Measurements from ENCODE around the gene STMP1. TPM values are rescaled to one million over a fixed set of nuclear protein-coding genes. Genes with fewer than 3 reads are reported as not detected.
A peak's percentile ranks its signal among the peaks of the same experiment; 100 is the strongest.

The STMP1 gene
- total and polyA plus RNA-seq, 2 experiments from 2014 or later = 17.7 to 91.1 TPM

DNA sequence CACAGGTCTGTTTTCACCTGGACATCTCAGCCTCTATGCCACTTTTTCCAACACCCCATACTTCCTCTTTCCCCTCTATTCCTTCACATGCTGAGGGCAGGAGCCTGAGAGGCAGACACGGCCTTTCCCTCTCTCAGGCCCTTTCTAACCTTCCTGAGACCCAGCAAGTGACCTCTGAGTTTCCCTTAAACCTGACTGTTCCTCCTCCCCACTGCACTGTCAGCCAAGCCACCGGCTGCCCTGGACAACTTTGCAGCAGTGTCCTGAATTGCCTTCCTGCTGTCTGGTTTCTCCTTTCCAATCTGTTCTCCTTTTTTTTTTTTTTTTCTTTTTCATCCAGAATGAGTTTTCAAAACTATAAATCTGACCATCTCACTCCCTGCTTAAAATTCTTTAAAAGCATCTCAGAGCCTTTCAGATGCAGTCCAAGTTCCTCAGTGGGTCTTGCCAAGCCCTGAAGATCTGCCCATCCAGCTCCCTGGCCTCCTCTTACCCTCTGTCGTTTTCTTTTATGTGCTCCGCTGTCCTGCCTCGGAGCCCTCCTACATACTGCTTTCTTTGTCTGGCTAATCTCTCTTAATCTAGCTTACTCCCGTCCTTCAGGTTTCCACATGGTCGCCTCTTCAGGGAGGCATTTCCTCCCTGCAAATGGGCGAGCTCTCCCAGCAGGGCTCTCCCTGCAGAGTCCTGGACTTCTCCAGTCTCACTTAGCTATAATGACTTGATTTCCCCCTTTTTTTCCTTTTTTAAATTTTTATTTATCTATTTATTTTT is 35.1 kb downstream of the STMP1 start:
- no peaks in the 10 kb centered on the region for H3K9me3 ChIP-seq (ENCODE audit: low read depth)
- DNase-seq (ENCODE audit: low read depth in 1 of 2, low spot score in 1 of 2) = no peak
- H3K4me1 ChIP-seq (ENCODE audit: low read depth) = peaks cover 18% of the 10 kb centered on the region
- no peaks in the 10 kb centered on the region for H3K27me3 ChIP-seq
- H3K27ac ChIP-seq = peak overlapping the region; percentile 48
- no peaks in the 10 kb centered on the region for H3K36me3 ChIP-seq
- H3K4me3 ChIP-seq = no peak overlapping the region
- TF ChIP-seq, protein P1, sequence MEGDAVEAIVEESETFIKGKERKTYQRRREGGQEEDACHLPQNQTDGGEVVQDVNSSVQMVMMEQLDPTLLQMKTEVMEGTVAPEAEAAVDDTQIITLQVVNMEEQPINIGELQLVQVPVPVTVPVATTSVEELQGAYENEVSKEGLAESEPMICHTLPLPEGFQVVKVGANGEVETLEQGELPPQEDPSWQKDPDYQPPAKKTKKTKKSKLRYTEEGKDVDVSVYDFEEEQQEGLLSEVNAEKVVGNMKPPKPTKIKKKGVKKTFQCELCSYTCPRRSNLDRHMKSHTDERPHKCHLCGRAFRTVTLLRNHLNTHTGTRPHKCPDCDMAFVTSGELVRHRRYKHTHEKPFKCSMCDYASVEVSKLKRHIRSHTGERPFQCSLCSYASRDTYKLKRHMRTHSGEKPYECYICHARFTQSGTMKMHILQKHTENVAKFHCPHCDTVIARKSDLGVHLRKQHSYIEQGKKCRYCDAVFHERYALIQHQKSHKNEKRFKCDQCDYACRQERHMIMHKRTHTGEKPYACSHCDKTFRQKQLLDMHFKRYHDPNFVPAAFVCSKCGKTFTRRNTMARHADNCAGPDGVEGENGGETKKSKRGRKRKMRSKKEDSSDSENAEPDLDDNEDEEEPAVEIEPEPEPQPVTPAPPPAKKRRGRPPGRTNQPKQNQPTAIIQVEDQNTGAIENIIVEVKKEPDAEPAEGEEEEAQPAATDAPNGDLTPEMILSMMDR (IDR thresholded peaks at IDR 0.05; ENCODE audit: low read depth, low read length) = no peak

DNA sequence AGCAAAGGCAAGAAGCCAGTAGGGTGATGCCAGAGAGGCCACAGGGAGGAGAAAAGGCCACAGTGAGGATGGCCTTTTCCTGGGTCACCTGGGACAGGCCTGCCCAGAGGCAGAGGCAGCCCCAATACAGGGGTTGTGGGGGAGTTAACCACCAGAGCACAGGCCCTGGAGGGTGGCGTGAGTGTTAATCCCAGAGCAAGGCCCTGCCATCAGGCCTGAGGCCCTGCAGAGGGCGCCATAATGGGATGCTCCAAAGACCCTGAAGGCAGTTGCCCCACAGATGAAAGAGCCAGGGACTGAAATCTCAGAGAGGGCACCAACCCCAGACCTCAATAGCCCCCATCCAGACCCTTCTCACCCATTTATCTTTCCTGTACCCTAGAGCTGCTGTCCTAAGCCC is 41.8 kb downstream of the STMP1 start:
- TF ChIP-seq, protein P1 (IDR thresholded peaks at IDR 0.05; ENCODE audit: low read depth, low read length) = peak; percentile 34
- no peak overlapping the region for H3K27ac ChIP-seq
- no peaks in the 10 kb centered on the region for H3K36me3 ChIP-seq
- no peaks in the 10 kb centered on the region for H3K27me3 ChIP-seq
- DNase-seq (ENCODE audit: low read depth in 1 of 2, low spot score in 1 of 2) = no peak
- no peaks in the 10 kb centered on the region for H3K9me3 ChIP-seq (ENCODE audit: low read depth)
- peaks cover 6% of the 10 kb centered on the region for H3K4me1 ChIP-seq (ENCODE audit: low read depth)
- no peak overlapping the region for H3K4me3 ChIP-seq

DNA sequence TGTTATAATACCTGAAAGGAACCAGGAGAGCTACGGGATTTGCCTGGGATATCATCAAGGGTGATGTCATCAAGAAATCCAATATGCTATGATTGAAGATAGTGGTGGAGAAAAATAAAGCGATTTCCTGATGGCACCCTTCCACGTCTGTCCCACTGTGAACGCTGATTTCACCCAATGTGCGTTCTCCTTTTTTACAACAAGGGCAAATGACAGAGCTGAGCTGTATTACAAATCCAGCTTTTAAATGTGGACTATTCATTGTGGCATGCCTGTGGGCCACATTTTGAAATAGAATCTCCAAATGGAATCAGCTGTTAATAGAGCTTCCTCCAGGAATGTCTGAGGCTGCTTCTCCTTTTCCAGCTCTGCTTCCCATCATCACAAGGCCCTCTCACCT is 42.4 kb downstream of the STMP1 start:
- Histone ChIP-seq H3K27ac (no peak overlapping the region), H3K9me3 (ENCODE audit: low read depth) (no peaks in the 10 kb centered on the region), H3K4me1 (ENCODE audit: low read depth) (peaks cover 6% of the 10 kb centered on the region), H3K4me3 (no peak overlapping the region), H3K27me3 (no peaks in the 10 kb centered on the region), H3K36me3 (no peaks in the 10 kb centered on the region)
- TF ChIP-seq, protein P1 (IDR thresholded peaks at IDR 0.05; ENCODE audit: low read depth, low read length) = no peak
- no peak for DNase-seq (ENCODE audit: low read depth in 1 of 2, low spot score in 1 of 2)

DNA sequence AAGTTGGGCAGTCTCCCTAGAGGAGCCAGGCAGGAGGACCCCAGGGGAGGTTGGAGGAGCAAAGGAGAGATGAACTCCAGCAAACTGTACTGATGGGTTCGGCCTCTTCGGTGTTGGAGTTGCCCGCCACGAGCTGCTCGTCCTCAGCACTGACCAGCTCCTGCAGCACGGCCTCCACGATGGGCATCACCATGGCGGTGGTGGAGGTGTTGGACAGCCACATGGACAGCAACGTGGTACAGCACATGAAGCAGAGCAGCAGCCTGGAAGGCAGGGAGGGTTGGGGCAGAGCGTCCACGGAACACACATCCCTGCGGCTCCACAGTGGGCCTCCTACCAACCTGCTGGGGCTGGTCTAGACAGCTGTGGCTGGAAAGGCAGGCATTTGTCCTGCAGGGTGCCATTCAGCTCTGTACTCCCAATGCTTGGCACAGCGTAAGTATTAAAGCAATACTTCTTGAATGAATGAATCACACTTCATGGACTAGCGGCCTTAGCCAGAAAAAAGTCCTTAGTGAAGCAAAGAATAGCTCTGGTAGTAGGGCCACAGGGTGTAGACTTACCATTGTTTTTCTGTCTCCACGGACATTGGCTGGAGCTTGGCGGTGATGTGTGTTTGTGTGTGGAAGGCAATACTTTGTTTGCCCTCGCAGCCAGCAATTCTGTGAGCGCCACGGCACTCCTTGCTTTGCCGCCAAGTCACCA is 43.9 kb downstream of the STMP1 start:
- Histone ChIP-seq H3K27ac (no peak overlapping the region), H3K36me3 (no peaks in the 10 kb centered on the region), H3K27me3 (no peaks in the 10 kb centered on the region), H3K4me3 (no peak overlapping the region), H3K9me3 (ENCODE audit: low read depth) (no peaks in the 10 kb centered on the region), H3K4me1 (ENCODE audit: low read depth) (peaks cover 6% of the 10 kb centered on the region)
- no peak for DNase-seq (ENCODE audit: low read depth in 1 of 2, low spot score in 1 of 2)
- TF ChIP-seq, protein P1 (IDR thresholded peaks at IDR 0.05; ENCODE audit: low read depth, low read length) = no peak

DNA sequence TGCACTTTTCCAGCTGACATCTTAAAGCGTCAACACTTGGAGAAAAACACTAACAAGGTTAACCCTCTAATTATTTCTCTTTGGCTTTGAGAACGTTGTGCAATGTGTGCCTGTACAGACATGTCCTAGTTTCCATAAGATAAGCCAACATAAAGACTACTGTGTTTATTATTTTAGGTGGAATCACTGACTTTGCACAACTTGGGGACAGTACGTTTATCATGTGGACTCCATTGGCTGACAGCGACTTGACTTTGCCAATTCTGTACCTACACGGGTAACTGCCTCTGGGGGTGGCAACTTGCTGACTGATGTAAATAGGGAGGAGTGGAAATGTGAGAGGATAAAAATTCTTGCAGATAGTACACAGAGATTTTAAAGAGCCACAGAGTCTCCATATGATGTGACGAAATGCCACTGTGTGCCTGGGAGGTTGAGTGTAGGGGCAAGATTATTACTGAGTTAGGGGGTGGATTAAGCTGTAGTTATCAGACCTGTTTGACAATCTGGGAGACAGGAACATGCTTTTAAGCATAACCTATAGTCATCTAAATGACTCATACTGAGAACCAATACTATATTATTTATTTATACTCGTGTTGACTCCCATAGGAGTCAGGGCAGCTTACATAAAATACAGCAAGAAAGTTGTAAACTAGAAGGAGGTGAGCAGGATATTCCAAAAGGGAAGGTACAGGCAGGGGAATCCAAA is 44.7 kb downstream of the STMP1 start:
- no peak overlapping the region for H3K27ac ChIP-seq
- no peak for DNase-seq (ENCODE audit: low read depth in 1 of 2, low spot score in 1 of 2)
- H3K4me1 ChIP-seq (ENCODE audit: low read depth) = peaks cover under 1% of the 10 kb centered on the region

More for the DNA sequence above, 44.7 kb downstream of the STMP1 start:
- Histone ChIP-seq H3K36me3 (no peaks in the 10 kb centered on the region), H3K9me3 (ENCODE audit: low read depth) (no peaks in the 10 kb centered on the region), H3K27me3 (no peaks in the 10 kb centered on the region), H3K4me3 (no peak overlapping the region)
- TF ChIP-seq, protein P1 (IDR thresholded peaks at IDR 0.05; ENCODE audit: low read depth, low read length) = no peak
